Panc1 (cell line): ENCODE results near the gene USP10.

Experiments used
- CTCF ChIP-seq: fragments of 450-650 bp; IDR thresholded peaks from 2 replicates; pipeline ENCODE4 v1.5.1; 2017; ENCODE audit warnings: mild to moderate bottlenecking
- POLR2AphosphoS5 ChIP-seq: IDR thresholded peaks from 2 replicates; pipeline ENCODE4 v1.6.1; 2012; ENCODE audit warnings: mild to moderate bottlenecking, low read depth, low read length, moderate library complexity
- REST ChIP-seq, 2 experiments: IDR thresholded peaks; 2 replicates each; pipeline ENCODE4 v1.6.1; 2011 to 2012; ENCODE audit warnings: low read depth in 2 of 2, control low read depth in 1 of 2, low read length in 1 of 2, mild to moderate bottlenecking in 1 of 2, moderate library complexity in 1 of 2; ENCODE audit not compliant: insufficient read depth in 1 of 2
- SIN3A ChIP-seq: IDR thresholded peaks from 2 replicates; pipeline ENCODE4 v1.6.1; 2012; ENCODE audit warnings: low read depth, mild to moderate bottlenecking, low read length, moderate library complexity, borderline replicate concordance; ENCODE audit not compliant: insufficient read depth
- TCF7L2 ChIP-seq: IDR thresholded peaks from 2 replicates; pipeline ENCODE4 v1.6.1; 2011; ENCODE audit warnings: mild to moderate bottlenecking, low read depth, low read length, inconsistent platforms

- TF ChIP-seq CTCF = no peak
- TF ChIP-seq TCF7L2 = no peak
- TF ChIP-seq POLR2AphosphoS5 = no peak
- no peak for TF ChIP-seq SIN3A
- no peak for TF ChIP-seq REST (IDR thresholded peaks at IDR 0.05; ENCODE audit: insufficient read depth in 1 of 2, low read depth in 2 of 2, low read length in 1 of 2)
Measured at GRCh38 chr16:84716740-84717139, 16.9 kb downstream of the USP10 start.
